GM23338 (cell line): ENCODE measurements around the gene GADL1.

Experiments
- CREB1 ChIP-seq: fragments of 250-450 bp; sonication (Bioruptor Pico); IDR thresholded peaks from 2 replicates; pipeline ENCODE4 v1.5.0; 2020; ENCODE audit warnings: low read depth, mild to moderate bottlenecking, moderate library complexity
- EZH2 ChIP-seq: fragments of 200-600 bp; sonication (generic); IDR thresholded peaks from one replicate; pipeline ENCODE4 v1.8.0; 2017; ENCODE audit warnings: antibody characterized with exemption, mild to moderate bottlenecking, low read depth; ENCODE audit not compliant: unreplicated experiment
- EZH2phosphoT487 ChIP-seq: fragments of 200-600 bp; sonication (generic); IDR thresholded peaks from one replicate; pipeline ENCODE4 v1.8.1; 2018; ENCODE audit warnings: antibody characterized with exemption; ENCODE audit not compliant: unreplicated experiment
- JUNB ChIP-seq: IDR thresholded peaks from one replicate; pipeline ENCODE4 v1.6.1; 2016; ENCODE audit warnings: antibody characterized with exemption; ENCODE audit not compliant: unreplicated experiment
- NANOG ChIP-seq: IDR thresholded peaks from 2 replicates; pipeline ENCODE4 v1.6.1; 2016; ENCODE audit warnings: antibody characterized with exemption, borderline replicate concordance
- POLR2AphosphoS5 ChIP-seq: IDR thresholded peaks from 2 replicates; pipeline ENCODE4 v1.6.1; 2016; ENCODE audit warnings: antibody characterized with exemption, low read depth
- STAT1 ChIP-seq: IDR thresholded peaks from one replicate; pipeline ENCODE4 v1.6.1; 2016; ENCODE audit warnings: antibody characterized with exemption; ENCODE audit not compliant: unreplicated experiment
- ZNF331 ChIP-seq: fragments of 250-450 bp; sonication (Bioruptor Pico); IDR thresholded peaks from 2 replicates; pipeline ENCODE4 v1.5.0; 2020; ENCODE audit warnings: low read depth, mild to moderate bottlenecking, moderate library complexity
- TF ChIP-seq, protein P1 (sequence below), 2 experiments: fragments of 200-600 bp in 1 of 2; sonication (generic) in 1 of 2; conservative IDR thresholded peaks; 2 replicates each; pipeline versions ENCODE4 v1.5.1 to v1.6.1; 2016 to 2017; ENCODE audit warnings: antibody characterized with exemption in 2 of 2, low read depth in 2 of 2, mild to moderate bottlenecking in 2 of 2, moderate library complexity in 1 of 2
- TF ChIP-seq, protein P2 (sequence below): IDR thresholded peaks from one replicate; pipeline ENCODE4 v1.6.1; 2018; ENCODE audit warnings: antibody characterized with exemption; ENCODE audit not compliant: unreplicated experiment
- TF ChIP-seq, protein P3 (sequence below): IDR thresholded peaks from 2 replicates; pipeline ENCODE4 v1.6.1; 2016; ENCODE audit warnings: antibody characterized with exemption

DNA sequence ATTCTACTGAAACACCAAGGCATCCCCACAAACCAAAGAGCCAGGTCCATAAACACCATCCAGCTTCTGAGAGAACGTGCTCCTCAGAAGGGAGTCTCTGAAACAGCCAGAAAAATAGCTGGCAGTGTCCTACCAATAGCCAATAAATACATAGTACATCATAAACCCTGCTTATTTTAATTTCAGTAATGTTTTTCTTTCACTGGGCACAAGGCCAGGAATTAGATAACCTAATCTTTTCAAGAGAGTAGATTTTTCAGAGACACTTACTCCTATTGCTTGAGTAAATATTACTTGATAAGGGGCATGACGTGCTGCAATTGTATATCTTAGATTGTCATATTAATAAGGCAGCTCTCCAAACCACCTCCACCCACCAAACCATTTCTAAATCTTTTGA is 22.7 kb downstream of the GADL1 start:
- TF ChIP-seq, protein P1, sequence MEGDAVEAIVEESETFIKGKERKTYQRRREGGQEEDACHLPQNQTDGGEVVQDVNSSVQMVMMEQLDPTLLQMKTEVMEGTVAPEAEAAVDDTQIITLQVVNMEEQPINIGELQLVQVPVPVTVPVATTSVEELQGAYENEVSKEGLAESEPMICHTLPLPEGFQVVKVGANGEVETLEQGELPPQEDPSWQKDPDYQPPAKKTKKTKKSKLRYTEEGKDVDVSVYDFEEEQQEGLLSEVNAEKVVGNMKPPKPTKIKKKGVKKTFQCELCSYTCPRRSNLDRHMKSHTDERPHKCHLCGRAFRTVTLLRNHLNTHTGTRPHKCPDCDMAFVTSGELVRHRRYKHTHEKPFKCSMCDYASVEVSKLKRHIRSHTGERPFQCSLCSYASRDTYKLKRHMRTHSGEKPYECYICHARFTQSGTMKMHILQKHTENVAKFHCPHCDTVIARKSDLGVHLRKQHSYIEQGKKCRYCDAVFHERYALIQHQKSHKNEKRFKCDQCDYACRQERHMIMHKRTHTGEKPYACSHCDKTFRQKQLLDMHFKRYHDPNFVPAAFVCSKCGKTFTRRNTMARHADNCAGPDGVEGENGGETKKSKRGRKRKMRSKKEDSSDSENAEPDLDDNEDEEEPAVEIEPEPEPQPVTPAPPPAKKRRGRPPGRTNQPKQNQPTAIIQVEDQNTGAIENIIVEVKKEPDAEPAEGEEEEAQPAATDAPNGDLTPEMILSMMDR (conservative IDR thresholded peaks at IDR 0.05; ENCODE audit: low read depth in 2 of 2): no peak
- TF ChIP-seq, protein P2, sequence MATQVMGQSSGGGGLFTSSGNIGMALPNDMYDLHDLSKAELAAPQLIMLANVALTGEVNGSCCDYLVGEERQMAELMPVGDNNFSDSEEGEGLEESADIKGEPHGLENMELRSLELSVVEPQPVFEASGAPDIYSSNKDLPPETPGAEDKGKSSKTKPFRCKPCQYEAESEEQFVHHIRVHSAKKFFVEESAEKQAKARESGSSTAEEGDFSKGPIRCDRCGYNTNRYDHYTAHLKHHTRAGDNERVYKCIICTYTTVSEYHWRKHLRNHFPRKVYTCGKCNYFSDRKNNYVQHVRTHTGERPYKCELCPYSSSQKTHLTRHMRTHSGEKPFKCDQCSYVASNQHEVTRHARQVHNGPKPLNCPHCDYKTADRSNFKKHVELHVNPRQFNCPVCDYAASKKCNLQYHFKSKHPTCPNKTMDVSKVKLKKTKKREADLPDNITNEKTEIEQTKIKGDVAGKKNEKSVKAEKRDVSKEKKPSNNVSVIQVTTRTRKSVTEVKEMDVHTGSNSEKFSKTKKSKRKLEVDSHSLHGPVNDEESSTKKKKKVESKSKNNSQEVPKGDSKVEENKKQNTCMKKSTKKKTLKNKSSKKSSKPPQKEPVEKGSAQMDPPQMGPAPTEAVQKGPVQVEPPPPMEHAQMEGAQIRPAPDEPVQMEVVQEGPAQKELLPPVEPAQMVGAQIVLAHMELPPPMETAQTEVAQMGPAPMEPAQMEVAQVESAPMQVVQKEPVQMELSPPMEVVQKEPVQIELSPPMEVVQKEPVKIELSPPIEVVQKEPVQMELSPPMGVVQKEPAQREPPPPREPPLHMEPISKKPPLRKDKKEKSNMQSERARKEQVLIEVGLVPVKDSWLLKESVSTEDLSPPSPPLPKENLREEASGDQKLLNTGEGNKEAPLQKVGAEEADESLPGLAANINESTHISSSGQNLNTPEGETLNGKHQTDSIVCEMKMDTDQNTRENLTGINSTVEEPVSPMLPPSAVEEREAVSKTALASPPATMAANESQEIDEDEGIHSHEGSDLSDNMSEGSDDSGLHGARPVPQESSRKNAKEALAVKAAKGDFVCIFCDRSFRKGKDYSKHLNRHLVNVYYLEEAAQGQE: no peak
- TF ChIP-seq EZH2 (no peak), POLR2AphosphoS5 (no peak), CREB1 (CRISPR knock-in tag) (no peak), JUNB (no peak), EZH2phosphoT487 (no peak), ZNF331 (no peak), STAT1 (no peak), NANOG (no peak)
- TF ChIP-seq, protein P3, sequence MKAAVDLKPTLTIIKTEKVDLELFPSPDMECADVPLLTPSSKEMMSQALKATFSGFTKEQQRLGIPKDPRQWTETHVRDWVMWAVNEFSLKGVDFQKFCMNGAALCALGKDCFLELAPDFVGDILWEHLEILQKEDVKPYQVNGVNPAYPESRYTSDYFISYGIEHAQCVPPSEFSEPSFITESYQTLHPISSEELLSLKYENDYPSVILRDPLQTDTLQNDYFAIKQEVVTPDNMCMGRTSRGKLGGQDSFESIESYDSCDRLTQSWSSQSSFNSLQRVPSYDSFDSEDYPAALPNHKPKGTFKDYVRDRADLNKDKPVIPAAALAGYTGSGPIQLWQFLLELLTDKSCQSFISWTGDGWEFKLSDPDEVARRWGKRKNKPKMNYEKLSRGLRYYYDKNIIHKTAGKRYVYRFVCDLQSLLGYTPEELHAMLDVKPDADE: no peak
